PC-3 (cell line): ENCODE results near the gene RSPO4.

Source experiments
- EZH2 ChIP-seq: fragments of 300-600 bp; sonication (generic); IDR thresholded peaks from one replicate; pipeline ENCODE4 v1.6.1; 2017; ENCODE audit warnings: antibody characterized with exemption, mild to moderate bottlenecking, low read length; ENCODE audit not compliant: unreplicated experiment
- TF ChIP-seq, protein P1 (sequence below): fragments of 300-600 bp; sonication (generic); conservative IDR thresholded peaks from 2 replicates; pipeline ENCODE4 v1.5.1; 2017; ENCODE audit warnings: antibody characterized with exemption, low read depth, mild to moderate bottlenecking, low read length

DNA sequence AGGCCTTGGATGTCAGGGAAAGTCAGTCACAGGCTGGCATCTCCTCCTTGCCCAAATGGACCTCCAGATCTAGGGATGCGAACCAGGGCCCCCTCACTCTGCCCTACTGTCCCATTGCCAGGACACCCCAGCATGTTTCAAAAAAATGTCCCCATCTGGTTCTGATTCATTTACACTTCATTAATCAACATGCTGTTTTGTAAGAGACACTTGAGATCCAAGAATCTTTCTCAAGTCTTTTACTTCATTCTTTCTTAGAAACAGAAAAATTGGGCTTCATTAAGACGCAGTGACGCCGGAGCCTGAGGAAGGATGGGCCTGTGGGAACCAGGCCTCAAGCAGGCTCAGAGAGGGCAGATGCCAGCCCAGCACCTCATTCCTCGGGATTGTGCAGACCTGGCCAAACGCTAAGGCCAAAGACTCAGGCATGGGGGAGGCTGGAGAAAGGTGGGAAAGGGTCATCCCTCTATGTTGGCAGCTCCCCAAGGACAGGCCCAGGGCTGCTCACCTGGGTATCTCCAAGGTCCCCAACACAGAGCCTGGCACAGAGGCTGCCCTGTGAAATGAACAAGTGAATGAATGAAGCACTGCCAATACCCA lies 3.8 kb downstream of the RSPO4 start:
- TF ChIP-seq, protein P1, sequence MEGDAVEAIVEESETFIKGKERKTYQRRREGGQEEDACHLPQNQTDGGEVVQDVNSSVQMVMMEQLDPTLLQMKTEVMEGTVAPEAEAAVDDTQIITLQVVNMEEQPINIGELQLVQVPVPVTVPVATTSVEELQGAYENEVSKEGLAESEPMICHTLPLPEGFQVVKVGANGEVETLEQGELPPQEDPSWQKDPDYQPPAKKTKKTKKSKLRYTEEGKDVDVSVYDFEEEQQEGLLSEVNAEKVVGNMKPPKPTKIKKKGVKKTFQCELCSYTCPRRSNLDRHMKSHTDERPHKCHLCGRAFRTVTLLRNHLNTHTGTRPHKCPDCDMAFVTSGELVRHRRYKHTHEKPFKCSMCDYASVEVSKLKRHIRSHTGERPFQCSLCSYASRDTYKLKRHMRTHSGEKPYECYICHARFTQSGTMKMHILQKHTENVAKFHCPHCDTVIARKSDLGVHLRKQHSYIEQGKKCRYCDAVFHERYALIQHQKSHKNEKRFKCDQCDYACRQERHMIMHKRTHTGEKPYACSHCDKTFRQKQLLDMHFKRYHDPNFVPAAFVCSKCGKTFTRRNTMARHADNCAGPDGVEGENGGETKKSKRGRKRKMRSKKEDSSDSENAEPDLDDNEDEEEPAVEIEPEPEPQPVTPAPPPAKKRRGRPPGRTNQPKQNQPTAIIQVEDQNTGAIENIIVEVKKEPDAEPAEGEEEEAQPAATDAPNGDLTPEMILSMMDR, result no peak
- no peak for TF ChIP-seq EZH2
